Transverse colon (tissue), 4 donors: ENCODE measurements around the gene POU2F1. TPM values are rescaled to one million over a fixed set of nuclear protein-coding genes. Genes with fewer than 3 reads are reported as not detected.

Experiments
- DNase-seq: peaks from one replicate; pipeline ENCODE4 v3.0.0-alpha.2; 2019
- H3K27ac ChIP-seq, 4 donors: fragments of 200-600 bp; sonication (generic); 2 replicates each; pipeline ENCODE4 v1.5.1; 2016 to 2018; ENCODE audit warnings: inconsistent platforms in 4 of 4
- H3K27me3 ChIP-seq: fragments of 200-600 bp; sonication (generic); 2 replicates; pipeline ENCODE4 v1.5.1; 2017; ENCODE audit warnings: inconsistent platforms
- H3K36me3 ChIP-seq, 4 donors: fragments of 200-600 bp; sonication (generic); 2 replicates each; pipeline ENCODE4 v1.5.1; 2017 to 2019; ENCODE audit warnings: inconsistent platforms in 4 of 4
- H3K4me1 ChIP-seq, 4 donors: fragments of 200-600 bp; sonication (generic); 2 replicates each; pipeline ENCODE4 v1.5.1; 2017 to 2020; ENCODE audit warnings: inconsistent platforms in 4 of 4
- H3K4me3 ChIP-seq, 4 donors: fragments of 200-600 bp; sonication (generic); 1 replicate in 1 of 4; 2 replicates in 3 of 4; pipeline versions ENCODE4 v1.5.1 to v1.6.1; 2017 to 2019; ENCODE audit warnings: inconsistent platforms in 4 of 4
- H3K9me3 ChIP-seq, 2 donors: fragments of 200-600 bp; sonication (generic); 2 replicates each; pipeline ENCODE4 v1.5.1; 2017 to 2019; ENCODE audit warnings: inconsistent platforms in 2 of 2
- CTCF ChIP-seq, 5 experiments: fragments of 200-600 bp in 3 of 5; fragments of 450-650 bp in 2 of 5; sonication (generic) in 3 of 5; IDR thresholded peaks; 1 replicate in 2 of 5; 2 replicates in 3 of 5; pipeline ENCODE4 v1.5.1; 2016 to 2017; ENCODE audit warnings: antibody characterized with exemption in 5 of 5, inconsistent platforms in 3 of 5, mild to moderate bottlenecking in 2 of 5, moderate library complexity in 1 of 5
- EP300 ChIP-seq: sonication (generic); formaldehyde crosslinking; IDR thresholded peaks from one replicate; pipeline ENCODE4 v1.6.1; 2017; ENCODE audit warnings: antibody characterized with exemption, low read depth
- POLR2A ChIP-seq: fragments of 450-650 bp; IDR thresholded peaks from one replicate; pipeline ENCODE4 v1.6.1; 2016; ENCODE audit warnings: antibody characterized with exemption, mild to moderate bottlenecking, moderate library complexity
- POLR2AphosphoS5 ChIP-seq, 3 donors: sonication (generic); formaldehyde crosslinking; IDR thresholded peaks; one replicate each; pipeline ENCODE4 v1.6.1; 2016; ENCODE audit warnings: antibody characterized with exemption in 3 of 3
- WGBS, 2 donors: methylation state at CpG; one replicate each; pipeline ENCODE4 v1.1.5; 2018; ENCODE audit warnings: low coverage in 1 of 2; 5-methylcytosine and 5-hydroxymethylcytosine counted together
- in situ Hi-C, 4 donors: fragments of 200-750 bp; cut with MboI; loops; one replicate each; pipeline versions ENCODE4 v1.15.0 to v1.15.1; 2017; ENCODE audit warnings: low sequenced_read_pairs in 3 of 4, low pct_ligation_motif_present in 1 of 4, low pct_unique_long_range_greater_than_20kb in 1 of 4
- intact Hi-C: fragments of 100-400 bp; cut with DNase I; formaldehyde crosslinking; loops from one replicate; pipeline ENCODE4 v1.15.1; 2023; ENCODE audit warnings: low total_unique reads
- total RNA-seq, 4 donors: library from RNA; depleted of rRNA; stranded (reverse); fragments of >200 nt; gene quantifications; one replicate each; pipeline ENCODE4 v1.1.0, GENCODE V29; 2016

Gene POU2F1
- total RNA-seq, 4 donors from 2014 or later, result 6.6 to 31.8 (median 19.0) TPM

DNA sequence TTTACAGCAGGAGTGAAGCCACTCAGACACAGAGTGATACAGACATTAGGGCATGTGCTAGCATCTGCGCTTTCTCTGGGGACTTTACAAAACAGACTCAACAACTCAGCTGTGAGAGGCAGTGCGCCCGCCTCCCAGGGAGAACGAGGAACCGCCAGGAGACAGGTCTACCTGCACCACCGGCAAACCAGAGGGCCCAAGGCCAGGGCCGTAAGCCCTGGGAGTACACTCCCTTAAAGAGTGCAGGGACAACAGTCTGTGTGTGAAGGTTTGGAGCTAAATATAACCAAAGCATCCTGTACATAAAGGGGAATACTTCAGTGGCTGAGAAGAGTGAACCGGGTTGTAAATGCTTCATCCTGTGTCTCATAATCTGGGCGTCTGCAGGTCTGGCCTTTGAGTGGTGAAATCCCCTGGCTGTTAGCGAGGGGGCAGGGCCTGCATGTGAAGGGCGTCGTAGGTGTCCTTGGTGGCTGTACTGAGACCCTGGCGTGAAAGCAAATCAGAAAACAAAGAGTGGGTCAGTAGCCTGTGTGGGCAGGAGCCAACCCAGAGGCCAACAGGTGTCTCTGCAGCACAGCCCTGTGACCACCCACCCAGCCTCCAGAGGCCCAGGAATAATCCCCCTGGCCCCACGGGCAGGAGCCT lies 210.7 kb downstream of the POU2F1 start:
- Histone ChIP-seq H3K4me3 (no peak overlapping the region), H3K27ac (no peak overlapping the region), H3K4me1 (no peaks in the 10 kb centered on the region), H3K36me3 (no peaks in the 10 kb centered on the region), H3K27me3 (no peaks in the 10 kb centered on the region), H3K9me3 (no peaks in the 10 kb centered on the region)
- no peak for DNase-seq
- WGBS, 2 donors, result 73 to 80% methylated on average over 6 to 14 of the region's 14 CpGs
- TF ChIP-seq POLR2A (no peak), POLR2AphosphoS5 (IDR thresholded peaks at IDR 0.05) (no peak), EP300 (no peak), CTCF (IDR thresholded peaks at IDR 0.05) (no peak)
- in situ Hi-C loops, result loop anchor here in 2 of 4 donors (25.0 kb wide), 3 partner anchors 169 to 544 kb away; partner anchors contain the start of gene TADA1 (in 1 of the 2)
- intact Hi-C loops, result no loop called here

DNA sequence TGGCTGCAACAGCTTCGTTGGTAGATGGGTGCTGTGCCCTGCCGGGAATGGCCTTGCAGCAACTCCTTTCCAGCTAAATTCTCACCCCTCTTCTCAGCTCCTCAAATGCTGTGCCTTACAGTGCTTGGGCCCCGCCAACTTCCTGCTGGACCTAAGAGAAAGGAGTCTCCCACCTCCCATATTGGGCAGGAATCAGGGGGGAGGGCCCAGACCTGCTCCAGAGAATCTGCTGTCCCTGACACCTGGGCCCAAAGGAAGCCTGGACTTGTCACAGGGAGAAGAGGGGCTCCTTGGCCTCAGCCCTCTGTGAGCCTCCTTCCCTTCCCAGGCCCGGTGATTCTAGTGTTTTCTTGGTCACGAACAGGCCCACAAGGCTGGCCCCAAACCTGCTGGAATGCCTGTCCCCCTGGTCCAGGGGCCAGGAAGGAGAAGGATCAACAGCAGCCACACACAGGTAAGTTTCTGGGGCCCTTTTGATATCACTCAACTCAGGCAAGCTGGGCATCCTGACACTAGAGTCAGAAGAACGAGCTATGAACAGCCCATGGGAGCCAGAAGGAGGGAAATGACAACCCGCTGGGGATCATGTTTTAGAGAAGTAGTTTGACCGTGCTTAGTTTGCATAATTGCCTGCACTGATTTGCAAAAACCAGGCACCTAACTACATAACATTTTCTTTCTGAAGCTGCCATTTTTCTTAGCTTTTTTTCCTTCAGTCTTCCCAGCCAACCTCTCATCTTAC lies 211.4 kb downstream of the POU2F1 start:
- H3K4me3 ChIP-seq, result no peak overlapping the region
- no peaks in the 10 kb centered on the region for H3K9me3 ChIP-seq
- no peak overlapping the region for H3K27ac ChIP-seq
- no peaks in the 10 kb centered on the region for H3K27me3 ChIP-seq
- intact Hi-C loops, result no loop called here
- 81 to 88% methylated on average over 5 to 8 of the region's 8 CpGs for WGBS, 2 donors
- no peak for TF ChIP-seq CTCF (IDR thresholded peaks at IDR 0.05)
- no peak for TF ChIP-seq POLR2AphosphoS5 (IDR thresholded peaks at IDR 0.05)
- TF ChIP-seq EP300, result no peak
- no peak for TF ChIP-seq POLR2A
- no peaks in the 10 kb centered on the region for H3K4me1 ChIP-seq
- no peaks in the 10 kb centered on the region for H3K36me3 ChIP-seq
- in situ Hi-C loops, result loop anchor here in 2 of 4 donors (25.0 kb wide), 3 partner anchors 170 to 545 kb away; partner anchors contain the start of gene TADA1 (in 1 of the 2)
- no peak for DNase-seq

DNA sequence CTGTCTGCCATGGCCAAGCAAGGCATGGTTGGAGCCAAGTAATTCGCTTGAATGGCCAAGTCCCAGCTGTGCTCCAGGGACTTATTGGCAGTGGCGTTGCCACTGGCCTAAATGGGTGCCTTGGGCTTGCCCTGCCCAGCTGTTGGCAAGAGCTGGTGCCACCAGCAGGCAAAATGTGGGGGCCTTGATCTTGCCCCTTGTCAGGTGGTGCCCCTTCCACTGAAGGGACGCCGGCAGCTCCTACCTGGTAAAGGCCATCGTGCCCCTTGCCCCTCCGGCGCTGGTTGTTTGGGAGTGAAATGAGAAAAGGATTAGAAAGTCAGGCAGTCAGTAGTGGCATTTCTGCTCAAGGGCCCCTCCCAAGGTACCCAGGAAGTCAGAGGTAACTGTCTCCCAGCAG lies 212.1 kb downstream of the POU2F1 start:
- Histone ChIP-seq H3K36me3 (no peaks in the 10 kb centered on the region), H3K27me3 (no peaks in the 10 kb centered on the region), H3K4me1 (no peaks in the 10 kb centered on the region), H3K27ac (no peak overlapping the region), H3K4me3 (no peak overlapping the region), H3K9me3 (no peaks in the 10 kb centered on the region)
- no peak for TF ChIP-seq EP300
- TF ChIP-seq CTCF (IDR thresholded peaks at IDR 0.05), result no peak
- no peak for TF ChIP-seq POLR2A
- no peak for TF ChIP-seq POLR2AphosphoS5 (IDR thresholded peaks at IDR 0.05)
- WGBS, 2 donors, result 97% methylated on average over 7 of the region's 7 CpGs; no CpG with 5 or more reads in 1 of the 2 donors
- DNase-seq, result no peak
- intact Hi-C loops (no loop called here), in situ Hi-C loops (loop anchor here in 2 of 4 donors (25.0 kb wide), 3 partner anchors 170 to 545 kb away; partner anchors contain the start of gene TADA1 (in 1 of the 2))

DNA sequence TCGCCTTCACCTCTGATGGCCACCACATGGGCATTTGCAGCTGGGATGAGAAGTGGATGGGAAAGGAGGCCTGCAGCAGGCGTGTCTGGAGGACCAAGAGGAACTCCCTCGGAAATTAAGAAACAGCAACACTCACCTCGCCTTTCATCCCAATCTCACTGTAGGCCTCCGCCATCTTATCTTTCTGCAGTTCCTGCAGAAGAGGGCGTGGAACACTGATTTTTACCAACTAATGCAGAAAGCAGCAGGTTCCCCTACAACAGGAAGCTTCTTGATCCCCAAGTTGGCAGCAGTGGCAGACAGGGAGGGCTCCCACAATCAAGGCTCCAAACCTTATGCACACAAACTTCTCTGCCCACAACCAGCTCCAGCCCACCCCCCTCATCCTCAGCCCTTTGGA lies 213.2 kb downstream of the POU2F1 start:
- WGBS, 2 donors, result 97% methylated on average over 6 of the region's 6 CpGs; no CpG with 5 or more reads in 1 of the 2 donors
- H3K4me3 ChIP-seq, result no peak overlapping the region
- no peak for TF ChIP-seq POLR2AphosphoS5 (IDR thresholded peaks at IDR 0.05)
- intact Hi-C loops, result no loop called here
- H3K9me3 ChIP-seq, result no peaks in the 10 kb centered on the region
- peaks cover 0 to under 1% (median under 1%) of the 10 kb centered on the region in 4 donors for H3K4me1 ChIP-seq
- in situ Hi-C loops, result loop anchor here in 2 of 4 donors (25.0 kb wide), 3 partner anchors 172 to 547 kb away; partner anchors contain the start of gene TADA1 (in 1 of the 2)
- no peak for DNase-seq
- no peaks in the 10 kb centered on the region for H3K36me3 ChIP-seq
- peaks cover 6% of the 10 kb centered on the region for H3K27me3 ChIP-seq
- no peak overlapping the region for H3K27ac ChIP-seq
